Peyer's patch (tissue), 4 donors: ENCODE measurements around the gene PDE10A. TPM values are rescaled to one million over a fixed set of nuclear protein-coding genes. Genes with fewer than 3 reads are reported as not detected.
"Not testable (repeated sequence)": the region's sequence is repeated elsewhere in the genome, so short reads cannot be mapped to it uniquely, and the experiment has no call there.

Experiments used
- DNase-seq, 3 donors: peaks; one replicate each; pipeline ENCODE4 v3.0.0-alpha.2; 2017 to 2019
- H3K27ac ChIP-seq, 4 donors: fragments of 200-600 bp; sonication (generic); one replicate each; pipeline ENCODE4 v1.5.1; 2016 to 2019
- H3K27me3 ChIP-seq, 2 donors: fragments of 200-600 bp; sonication (generic); one replicate each; pipeline ENCODE4 v1.5.1; 2019
- H3K36me3 ChIP-seq, 3 donors: fragments of 200-600 bp; sonication (generic); one replicate each; pipeline ENCODE4 v1.5.1; 2016 to 2019
- H3K4me1 ChIP-seq, 4 donors: fragments of 200-600 bp; sonication (generic); one replicate each; pipeline ENCODE4 v1.5.1; 2016 to 2019
- H3K4me3 ChIP-seq, 4 donors: fragments of 200-600 bp; sonication (generic); 1 replicate in 3 of 4; 2 replicates in 1 of 4; pipeline ENCODE4 v1.5.1; 2016 to 2019; ENCODE audit warnings: mild to moderate bottlenecking in 1 of 4
- H3K9me3 ChIP-seq, 4 donors: fragments of 200-600 bp; sonication (generic); one replicate each; pipeline ENCODE4 v1.5.1; 2016 to 2019; ENCODE audit warnings: mild to moderate bottlenecking in 1 of 4
- POLR2A ChIP-seq, 2 donors: fragments of 450-650 bp; IDR thresholded peaks; one replicate each; pipeline ENCODE4 v1.5.1; 2017; ENCODE audit warnings: antibody characterized with exemption in 2 of 2, mild to moderate bottlenecking in 2 of 2, moderate library complexity in 2 of 2
- total RNA-seq, 4 donors: library from RNA; depleted of rRNA; stranded (reverse); fragments of >200 nt; gene quantifications; one replicate each; pipeline ENCODE4 v1.1.0, GENCODE V29; 2016
- TF ChIP-seq, protein P1 (sequence below), 6 experiments: fragments of 450-650 bp in 4 of 6; fragments of 200-600 bp in 2 of 6; sonication (generic) in 1 of 6; IDR thresholded peaks; one replicate each; pipeline ENCODE4 v1.5.1; 2017 to 2019; ENCODE audit warnings: antibody characterized with exemption in 6 of 6, mild to moderate bottlenecking in 3 of 6, moderate library complexity in 1 of 6

The PDE10A gene
- total RNA-seq, 4 donors from 2014 or later: 0.35 to 8.8 (median 6.0) TPM

DNA sequence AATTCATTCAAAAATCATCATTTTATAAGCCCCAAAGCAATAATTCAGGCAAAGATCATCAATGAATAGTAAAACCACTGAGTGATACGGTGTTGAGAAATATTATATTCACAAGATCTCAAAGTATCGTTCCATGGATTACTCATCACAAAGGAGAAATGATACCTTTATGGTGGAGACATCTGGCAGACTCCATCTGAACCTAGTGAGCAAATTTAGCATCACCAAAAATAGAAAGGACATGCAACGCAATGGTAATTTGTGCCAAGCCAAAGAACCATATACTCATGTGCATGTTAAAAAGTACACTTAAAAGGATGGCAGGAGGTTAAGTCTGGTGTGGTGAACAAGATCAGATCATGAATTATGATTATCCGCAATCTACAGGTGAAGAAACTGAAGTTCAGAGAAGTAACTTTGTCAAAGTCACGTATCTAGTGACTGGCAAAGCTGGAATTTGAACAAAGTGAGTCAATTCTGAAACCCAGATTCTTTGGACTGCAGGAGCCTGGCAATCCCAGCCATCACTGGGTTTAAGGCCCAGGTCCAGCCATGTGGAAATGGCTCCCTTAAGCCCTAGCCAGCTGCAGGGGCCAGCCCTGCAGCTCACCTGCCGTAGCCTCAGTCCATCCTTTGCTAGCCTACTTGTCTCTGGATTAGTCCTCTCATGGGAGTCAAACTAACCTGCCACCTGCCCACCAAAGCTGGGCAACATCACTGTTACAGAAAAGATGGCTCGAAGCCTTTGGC, 68.3 kb downstream of the PDE10A start:
- Histone ChIP-seq H3K9me3 (peaks cover 0 to 5% (median 0%) of the 10 kb centered on the region in 4 donors), H3K4me3 (no peak overlapping the region), H3K27ac (no peak overlapping the region), H3K27me3 (no peaks in the 10 kb centered on the region), H3K4me1 (no peaks in the 10 kb centered on the region), H3K36me3 (no peaks in the 10 kb centered on the region)
- no peak for DNase-seq
- no peak for TF ChIP-seq POLR2A (IDR thresholded peaks at IDR 0.05)
- TF ChIP-seq, protein P1, sequence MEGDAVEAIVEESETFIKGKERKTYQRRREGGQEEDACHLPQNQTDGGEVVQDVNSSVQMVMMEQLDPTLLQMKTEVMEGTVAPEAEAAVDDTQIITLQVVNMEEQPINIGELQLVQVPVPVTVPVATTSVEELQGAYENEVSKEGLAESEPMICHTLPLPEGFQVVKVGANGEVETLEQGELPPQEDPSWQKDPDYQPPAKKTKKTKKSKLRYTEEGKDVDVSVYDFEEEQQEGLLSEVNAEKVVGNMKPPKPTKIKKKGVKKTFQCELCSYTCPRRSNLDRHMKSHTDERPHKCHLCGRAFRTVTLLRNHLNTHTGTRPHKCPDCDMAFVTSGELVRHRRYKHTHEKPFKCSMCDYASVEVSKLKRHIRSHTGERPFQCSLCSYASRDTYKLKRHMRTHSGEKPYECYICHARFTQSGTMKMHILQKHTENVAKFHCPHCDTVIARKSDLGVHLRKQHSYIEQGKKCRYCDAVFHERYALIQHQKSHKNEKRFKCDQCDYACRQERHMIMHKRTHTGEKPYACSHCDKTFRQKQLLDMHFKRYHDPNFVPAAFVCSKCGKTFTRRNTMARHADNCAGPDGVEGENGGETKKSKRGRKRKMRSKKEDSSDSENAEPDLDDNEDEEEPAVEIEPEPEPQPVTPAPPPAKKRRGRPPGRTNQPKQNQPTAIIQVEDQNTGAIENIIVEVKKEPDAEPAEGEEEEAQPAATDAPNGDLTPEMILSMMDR (IDR thresholded peaks at IDR 0.05): no peak

DNA sequence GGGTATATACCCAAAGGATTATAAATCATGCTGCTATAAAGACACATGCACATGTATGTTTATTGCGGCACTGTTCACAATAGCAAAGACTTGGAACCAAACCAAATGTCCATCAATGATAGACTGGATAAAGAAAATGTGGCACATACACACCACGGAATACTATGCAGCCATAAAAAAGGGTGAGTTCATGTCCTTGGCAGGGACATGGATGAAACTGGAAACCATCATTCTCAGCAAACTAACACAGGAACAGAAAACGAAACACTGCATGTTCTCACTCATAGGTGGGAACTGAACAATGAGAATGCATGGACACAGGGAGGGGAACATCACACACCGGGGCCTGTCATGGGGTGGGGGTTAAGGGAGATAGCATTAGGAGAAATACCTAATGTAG, 70.1 kb downstream of the PDE10A start:
- DNase-seq, H3K9me3 ChIP-seq, H3K4me3 ChIP-seq, H3K4me1 ChIP-seq, H3K36me3 ChIP-seq, H3K27ac ChIP-seq, H3K27me3 ChIP-seq: not testable (repeated sequence)

DNA sequence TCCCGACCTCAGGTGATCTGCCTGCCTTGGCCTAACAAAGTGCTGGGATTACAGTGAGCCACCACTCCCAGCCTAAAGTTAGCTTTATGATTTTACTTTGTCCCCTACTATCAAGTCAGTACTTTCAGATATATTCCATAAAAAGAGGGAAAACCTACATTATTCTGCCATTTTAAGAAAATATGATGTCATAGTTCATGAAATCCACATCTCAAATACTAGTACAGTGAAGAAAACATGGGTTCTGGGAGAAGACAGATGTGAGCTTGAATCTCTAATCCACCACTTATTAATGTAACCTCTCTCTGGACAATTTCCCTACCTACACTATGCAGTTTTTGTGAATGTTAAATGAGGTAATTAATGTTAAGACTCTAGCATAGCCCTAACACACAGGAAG, 74.5 kb downstream of the PDE10A start:
- no peaks in the 10 kb centered on the region for H3K4me1 ChIP-seq
- H3K9me3 ChIP-seq: peaks cover 0 to 4% (median under 1%) of the 10 kb centered on the region in 4 donors
- no peaks in the 10 kb centered on the region for H3K27me3 ChIP-seq
- DNase-seq: no peak
- H3K27ac ChIP-seq: no peak overlapping the region
- no peak overlapping the region for H3K4me3 ChIP-seq
- TF ChIP-seq, protein P1 (IDR thresholded peaks at IDR 0.05): no peak
- TF ChIP-seq POLR2A (IDR thresholded peaks at IDR 0.05): no peak
- no peaks in the 10 kb centered on the region for H3K36me3 ChIP-seq

DNA sequence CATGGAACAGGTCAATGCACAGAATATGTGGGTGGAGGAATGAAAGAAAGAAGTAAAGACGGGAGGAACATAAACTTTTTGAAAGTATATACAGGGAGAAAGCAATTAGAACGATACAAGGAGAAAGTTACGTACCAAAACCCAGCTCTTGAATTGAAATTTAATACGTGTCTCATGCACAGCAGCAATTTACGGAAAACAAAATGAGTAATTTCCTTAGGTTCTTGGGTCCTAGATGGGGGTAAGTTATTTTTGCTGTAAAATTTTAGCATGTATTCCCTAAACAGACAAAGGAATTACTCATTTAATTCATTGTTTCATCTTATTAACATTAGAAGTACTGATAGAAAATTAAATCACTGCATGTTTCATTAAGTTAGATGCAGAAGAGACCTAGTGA, 75.8 kb downstream of the PDE10A start:
- H3K27ac ChIP-seq: no peak overlapping the region
- no peak overlapping the region for H3K4me3 ChIP-seq
- peaks cover 0 to 4% (median 0%) of the 10 kb centered on the region in 4 donors for H3K9me3 ChIP-seq
- H3K27me3 ChIP-seq: no peaks in the 10 kb centered on the region
- DNase-seq: no peak
- no peak for TF ChIP-seq POLR2A (IDR thresholded peaks at IDR 0.05)
- TF ChIP-seq, protein P1 (IDR thresholded peaks at IDR 0.05): no peak
- no peaks in the 10 kb centered on the region for H3K36me3 ChIP-seq
- no peaks in the 10 kb centered on the region for H3K4me1 ChIP-seq

DNA sequence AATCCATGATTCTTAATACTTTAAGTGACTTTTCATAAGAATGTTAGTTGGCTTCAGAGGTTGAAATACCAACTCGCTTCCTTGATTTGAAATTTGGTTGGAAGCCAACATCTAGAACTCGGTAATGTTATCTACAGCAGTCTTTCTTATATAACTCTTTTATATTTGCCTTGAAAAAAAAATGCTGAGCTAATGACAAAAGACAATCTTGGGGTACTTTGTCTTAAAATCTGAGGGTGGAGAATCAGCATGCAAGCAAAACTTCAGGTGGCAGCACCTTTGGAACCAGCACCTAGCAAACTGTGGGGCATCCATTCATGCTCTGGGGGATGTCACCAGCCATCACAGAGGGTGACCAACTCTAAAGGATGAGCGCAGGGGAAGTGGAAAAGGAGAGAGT, 76.3 kb downstream of the PDE10A start:
- H3K27me3 ChIP-seq: no peaks in the 10 kb centered on the region
- H3K4me3 ChIP-seq: no peak overlapping the region
- no peaks in the 10 kb centered on the region for H3K36me3 ChIP-seq
- peaks cover 0 to 4% (median 0%) of the 10 kb centered on the region in 4 donors for H3K9me3 ChIP-seq
- TF ChIP-seq POLR2A (IDR thresholded peaks at IDR 0.05): no peak
- TF ChIP-seq, protein P1 (IDR thresholded peaks at IDR 0.05): no peak
- H3K27ac ChIP-seq: no peak overlapping the region
- no peaks in the 10 kb centered on the region for H3K4me1 ChIP-seq
- no peak for DNase-seq

DNA sequence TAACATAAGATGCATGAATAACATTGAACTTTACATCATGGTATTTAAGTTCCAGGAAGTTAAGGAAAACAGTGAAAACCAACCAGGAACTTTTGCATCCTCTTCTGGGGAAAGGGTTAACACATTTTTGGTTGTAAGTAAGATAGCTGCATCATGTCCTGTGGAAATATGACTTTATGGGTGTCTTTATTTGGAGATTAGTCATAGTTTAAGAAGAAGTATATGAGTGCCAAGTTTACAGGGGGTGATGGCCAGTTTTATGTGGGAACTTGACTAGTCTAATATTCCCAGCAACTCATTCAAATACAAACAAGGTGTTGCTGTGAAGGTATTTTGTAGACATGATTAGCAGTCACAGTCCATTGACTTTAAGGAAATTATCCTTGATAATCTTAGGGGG, 78.0 kb downstream of the PDE10A start:
- Histone ChIP-seq H3K9me3 (peaks cover 0 to 4% (median 0%) of the 10 kb centered on the region in 4 donors), H3K36me3 (no peaks in the 10 kb centered on the region), H3K4me1 (no peaks in the 10 kb centered on the region), H3K27ac (no peak overlapping the region), H3K27me3 (no peaks in the 10 kb centered on the region), H3K4me3 (no peak overlapping the region)
- no peak for TF ChIP-seq POLR2A (IDR thresholded peaks at IDR 0.05)
- TF ChIP-seq, protein P1 (IDR thresholded peaks at IDR 0.05): no peak
- no peak for DNase-seq
